ENCODE data around the gene ZNF275. TPM values are rescaled to one million over a fixed set of nuclear protein-coding genes. Genes with fewer than 3 reads are reported as not detected.

The ZNF275 gene
- total and polyA plus RNA-seq, 2 donors (not counting 1 experiment from before 2014, with no cell fraction given) = 8.8 to 17.6 TPM

DNA sequence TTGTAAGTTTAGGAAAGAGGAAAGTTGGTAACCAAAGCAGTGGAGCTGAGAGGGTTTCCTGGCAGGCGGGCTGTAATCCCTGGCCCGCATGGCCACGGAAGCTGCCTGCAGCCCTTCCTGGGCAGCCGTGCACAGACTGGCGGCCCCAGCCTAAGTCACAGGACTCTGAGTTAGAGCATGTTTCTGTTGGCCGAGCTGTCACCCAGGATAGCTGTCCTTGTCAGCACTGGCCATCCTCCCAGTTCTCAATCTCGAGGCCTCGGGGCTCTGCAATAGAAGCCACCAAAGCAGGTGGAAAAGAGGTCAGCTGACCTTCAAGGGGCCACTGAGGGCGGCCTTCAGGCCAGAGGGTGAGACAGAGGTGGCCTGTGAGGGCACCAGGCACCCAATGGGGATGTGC lies 46.7 kb downstream of the ZNF275 start:
- Histone ChIP-seq H3K79me2 (ENCODE audit: control insufficient read depth, insufficient read depth, low read length) (no peaks in the 10 kb centered on the region), H3K36me3 (replicated peaks in 1 of 2; ENCODE audit: control extremely low read depth in 1 of 2, control insufficient read depth in 1 of 2, extremely low read depth in 1 of 2, insufficient read depth in 2 of 2, low read length in 1 of 2) (no peaks in the 10 kb centered on the region), H4K20me1 (ENCODE audit: control insufficient read depth, insufficient read depth, low read length, poor library complexity, severe bottlenecking) (no peaks in the 10 kb centered on the region), H3K27me3 (replicated peaks in 1 of 4; ENCODE audit: control extremely low read depth in 1 of 4, control insufficient read depth in 3 of 4, insufficient read depth in 4 of 4, low read length in 3 of 4) (peaks cover 0 to 3% (median 0%) of the 10 kb centered on the region in 4 experiments), H3K9me3 (ENCODE audit: control extremely low read depth in 1 of 3, control insufficient read depth in 2 of 3, insufficient read depth in 1 of 3, low read length in 2 of 3) (no peaks in the 10 kb centered on the region), H3K4me2 (replicated peaks; ENCODE audit: low read depth, low read length, poor library complexity, severe bottlenecking) (no peak overlapping the region), H3K9ac (ENCODE audit: low read length) (no peak overlapping the region), H2AFZ (ENCODE audit: insufficient read depth, low read depth, low read length, poor library complexity, severe bottlenecking) (no peak overlapping the region), H3K4me3 (ENCODE audit: control extremely low read depth in 1 of 5, extremely low read depth in 1 of 5, insufficient read depth in 1 of 5, low read depth in 2 of 5, low read length in 4 of 5) (no peak overlapping the region), H3K4me1 (ENCODE audit: control insufficient read depth in 2 of 2, insufficient read depth in 2 of 2, low read length in 2 of 2) (no peaks in the 10 kb centered on the region), H3K27ac (ENCODE audit: low read length in 2 of 2) (no peak overlapping the region)
- intact Hi-C loops (cut with micrococcal nuclease) = no loop called here
- Mint-ChIP-seq H3K9me3 (ENCODE audit: insufficient read depth) (no peaks in the 10 kb centered on the region), H3K4me1 (no peaks in the 10 kb centered on the region), H3K4me3 (no peak overlapping the region), H3K27ac (no peak overlapping the region), H3K27me3 (no peaks in the 10 kb centered on the region)
- TF ChIP-seq CTCF (IDR thresholded peaks at IDR 0.05) (no peak), EZH2 (IDR thresholded peaks at IDR 0.05; ENCODE audit: borderline replicate concordance, insufficient read depth, low read depth, low read length, poor library complexity, severe bottlenecking) (no peak)
- POLR2A ChIA-PET = no interaction called here
- CTCF ChIA-PET = interaction anchor here (0.6 to 0.7 kb wide), 2 partner anchors 60 to 81 kb away, joined by 3 to 4 read pairs; no protein-coding TSS in a partner anchor
- ATAC-seq (ENCODE audit: low read depth) (no peak), DNase-seq (no peak)
- WGBS (ENCODE audit: insufficient coverage) = 81% methylated on average over 7 of the region's 9 CpGs

- Histone ChIP-seq H4K20me1 (ENCODE audit: control insufficient read depth, insufficient read depth, low read length, poor library complexity, severe bottlenecking) (no peaks in the 10 kb centered on the region), H3K4me2 (replicated peaks; ENCODE audit: low read depth, low read length, poor library complexity, severe bottlenecking) (no peak overlapping the region), H3K4me1 (ENCODE audit: control insufficient read depth in 2 of 2, insufficient read depth in 2 of 2, low read length in 2 of 2) (no peaks in the 10 kb centered on the region), H3K36me3 (replicated peaks in 1 of 2; ENCODE audit: control extremely low read depth in 1 of 2, control insufficient read depth in 1 of 2, extremely low read depth in 1 of 2, insufficient read depth in 2 of 2, low read length in 1 of 2) (no peaks in the 10 kb centered on the region), H3K4me3 (ENCODE audit: control extremely low read depth in 1 of 5, extremely low read depth in 1 of 5, insufficient read depth in 1 of 5, low read depth in 2 of 5, low read length in 4 of 5) (no peak overlapping the region), H3K27ac (ENCODE audit: low read length in 2 of 2) (no peak overlapping the region), H3K79me2 (ENCODE audit: control insufficient read depth, insufficient read depth, low read length) (no peaks in the 10 kb centered on the region), H3K27me3 (replicated peaks in 1 of 4; ENCODE audit: control extremely low read depth in 1 of 4, control insufficient read depth in 3 of 4, insufficient read depth in 4 of 4, low read length in 3 of 4) (no peaks in the 10 kb centered on the region), H3K9me3 (ENCODE audit: control extremely low read depth in 1 of 3, control insufficient read depth in 2 of 3, insufficient read depth in 1 of 3, low read length in 2 of 3) (no peaks in the 10 kb centered on the region), H3K9ac (ENCODE audit: low read length) (no peak overlapping the region), H2AFZ (ENCODE audit: insufficient read depth, low read depth, low read length, poor library complexity, severe bottlenecking) (no peak overlapping the region)
- DNase-seq = peak; percentile 17
- POLR2A ChIA-PET = no interaction called here
- H3K9me3 Mint-ChIP-seq (ENCODE audit: insufficient read depth) = no peaks in the 10 kb centered on the region
- no peak overlapping the region for H3K4me3 Mint-ChIP-seq
- no peaks in the 10 kb centered on the region for H3K27me3 Mint-ChIP-seq
- no peak overlapping the region for H3K27ac Mint-ChIP-seq
- TF ChIP-seq EZH2 (IDR thresholded peaks at IDR 0.05; ENCODE audit: borderline replicate concordance, insufficient read depth, low read depth, low read length, poor library complexity, severe bottlenecking) (no peak), CTCF (IDR thresholded peaks at IDR 0.05) (no peak)
- 66% methylated on average over 7 of the region's 12 CpGs for WGBS (ENCODE audit: insufficient coverage)
- ATAC-seq (ENCODE audit: low read depth) = peak; percentile 28
- CTCF ChIA-PET = no interaction called here
- intact Hi-C loops (cut with micrococcal nuclease) = no loop called here
- no peaks in the 10 kb centered on the region for H3K4me1 Mint-ChIP-seq
These were observed 48.0 kb downstream of the ZNF275 start for GRCh38 chrX:153381684-153382532.
